ENCODE measurements around the gene KRTAP12-4. TPM values are rescaled to one million over a fixed set of nuclear protein-coding genes. Genes with fewer than 3 reads are reported as not detected.

The KRTAP12-4 gene
- total RNA-seq, 2 experiments from 2014 or later = not detected

Other genes with a start within 250 kb of the KRTAP12-4 start
- gene LRRC3, start 199.1 kb downstream of the KRTAP12-4 start, total RNA-seq = under 1 TPM; 0.39 to 0.68 TPM
- not detected for gene KRTAP10-1, start 114.5 kb downstream of the KRTAP12-4 start, total RNA-seq
- not detected for gene KRTAP10-2, start 103.2 kb downstream of the KRTAP12-4 start, total RNA-seq
- not detected for gene KRTAP10-3, start 95.9 kb downstream of the KRTAP12-4 start, total RNA-seq
- gene KRTAP10-4, start 80.9 kb downstream of the KRTAP12-4 start, total RNA-seq = not detected
- gene KRTAP10-5, start 74.1 kb downstream of the KRTAP12-4 start, total RNA-seq = not detected
- gene KRTAP10-6, start 62.2 kb downstream of the KRTAP12-4 start, total RNA-seq = not detected
- gene KRTAP10-7, start 54.1 kb downstream of the KRTAP12-4 start, total RNA-seq = not detected
- gene KRTAP10-8, start 42.6 kb downstream of the KRTAP12-4 start, total RNA-seq = not detected
- gene KRTAP10-9, start 27.6 kb downstream of the KRTAP12-4 start, total RNA-seq = not detected
- gene KRTAP10-10, start 17.3 kb downstream of the KRTAP12-4 start, total RNA-seq = not detected
- gene KRTAP10-11, start 8.2 kb downstream of the KRTAP12-4 start, total RNA-seq = not detected
- gene KRTAP12-3, start 3.3 kb upstream of the KRTAP12-4 start, total RNA-seq = 1 to 10 TPM in 1 of 2 experiments, not detected in 1; 1.3 TPM
- gene KRTAP12-2, start 12.3 kb upstream of the KRTAP12-4 start, total RNA-seq = not detected
- gene KRTAP12-1, start 27.5 kb upstream of the KRTAP12-4 start, total RNA-seq = not detected
- not detected for gene KRTAP10-12, start 42.5 kb upstream of the KRTAP12-4 start, total RNA-seq
- not detected for gene TSPEAR, start 56.9 kb upstream of the KRTAP12-4 start, total RNA-seq
- 10 to 100 TPM; 88.8 to 89.1 TPM for gene UBE2G2, start 147.2 kb upstream of the KRTAP12-4 start, total RNA-seq
- 10 to 100 TPM; 84.7 to 87.3 TPM for gene SUMO3, start 163.4 kb upstream of the KRTAP12-4 start, total RNA-seq
- 10 to 100 TPM; 71.0 to 73.3 TPM for gene PTTG1IP, start 219.0 kb upstream of the KRTAP12-4 start, total RNA-seq